HG02973 (cell line): ENCODE measurements around the gene HAGH.

Experiments
- ATAC-seq: cut with Tn5 transposase; IDR thresholded peaks from one replicate; pipeline ENCODE4 v1.9.1; 2021; ENCODE audit warnings: moderate library complexity; ENCODE audit not compliant: unreplicated experiment

HAGH gene

GRCh38 chr16:1832838-1833454 is 6.3 kb upstream of the HAGH start:
- ATAC-seq, result no peak

GRCh38 chr16:1831186-1832075 is 4.8 kb upstream of the HAGH start:
- ATAC-seq, result no peak

GRCh38 chr16:1830213-1830612 is 3.6 kb upstream of the HAGH start:
- ATAC-seq, result no peak

GRCh38 chr16:1828645-1829410 is 2.2 kb upstream of the HAGH start:
- no peak for ATAC-seq

GRCh38 chr16:1825864-1826690 is 548 bp downstream of the HAGH start:
- peak; percentile 38 for ATAC-seq

- no peak for ATAC-seq
These were observed 1.2 kb downstream of the HAGH start for GRCh38 chr16:1825381-1825863.

- ATAC-seq, result no peak
These were observed 2.8 kb downstream of the HAGH start for GRCh38 chr16:1823821-1824220.

GRCh38 chr16:1822801-1823200 is 3.8 kb downstream of the HAGH start:
- ATAC-seq, result no peak

GRCh38 chr16:1821861-1822611 is 4.6 kb downstream of the HAGH start:
- no peak for ATAC-seq

GRCh38 chr16:1820946-1821290 is 5.7 kb downstream of the HAGH start:
- ATAC-seq, result no peak

GRCh38 chr16:1820096-1820945 is 6.3 kb downstream of the HAGH start:
- ATAC-seq, result no peak

- ATAC-seq, result no peak
These were observed 7.0 kb downstream of the HAGH start for GRCh38 chr16:1819611-1820010.

- ATAC-seq, result no peak
These were observed 7.6 kb downstream of the HAGH start for GRCh38 chr16:1818873-1819525.

GRCh38 chr16:1818204-1818872 is 8.3 kb downstream of the HAGH start:
- no peak for ATAC-seq

- ATAC-seq, result no peak
These were observed 8.9 kb downstream of the HAGH start for GRCh38 chr16:1817716-1818115.

GRCh38 chr16:1817276-1817589 is 9.4 kb downstream of the HAGH start:
- no peak for ATAC-seq

GRCh38 chr16:1816396-1817275 is 10.0 kb downstream of the HAGH start:
- ATAC-seq, result no peak
